ENCODE results near the gene SNX20.

GRCh38 chr16:50712560-50712898 lies 31.4 kb upstream of the SNX20 start:
- TF ChIP-seq CTCF (IDR thresholded peaks at IDR 0.05; ENCODE audit: insufficient read depth, low read length, poor library complexity, severe bottlenecking) (no peak), EZH2phosphoT487 (conservative IDR thresholded peaks at IDR 0.05; ENCODE audit: low read length) (no peak)

Data from SU-DHL-6 (cell line).